SK-N-SH (cell line): Measurements from ENCODE around the gene CCS.

Experiments used
- EP300 ChIP-seq, 2 experiments: IDR thresholded peaks; 2 replicates each; pipeline versions ENCODE4 v1.4.0 to v1.6.1; 2012; ENCODE audit warnings: borderline replicate concordance in 1 of 2, low read depth in 1 of 2, low read length in 1 of 2
- FOSL2 ChIP-seq: IDR thresholded peaks from 2 replicates; pipeline ENCODE4 v1.4.0; 2012; ENCODE audit warnings: low read depth, mild to moderate bottlenecking, moderate library complexity, borderline replicate concordance
- GABPA ChIP-seq: IDR thresholded peaks from 2 replicates; pipeline ENCODE4 v1.4.0; 2012; ENCODE audit warnings: low read depth, mild to moderate bottlenecking
- MEF2A ChIP-seq: IDR thresholded peaks from 2 replicates; pipeline ENCODE4 v1.4.0; 2012; ENCODE audit warnings: low read depth, borderline replicate concordance
- PBX3 ChIP-seq: IDR thresholded peaks from 2 replicates; pipeline ENCODE4; 2012
- POLR2AphosphoS5 ChIP-seq: IDR thresholded peaks from 2 replicates; pipeline ENCODE4 v1.6.1; 2012; ENCODE audit warnings: low read depth, low read length
- TCF12 ChIP-seq: IDR thresholded peaks from 2 replicates; pipeline ENCODE4 v1.4.0; 2012
- YY1 ChIP-seq: IDR thresholded peaks from 2 replicates; pipeline ENCODE4 v1.4.0; 2012; ENCODE audit warnings: low read depth, mild to moderate bottlenecking
- TF ChIP-seq, protein P1 (sequence below): fragments of 200-600 bp; sonication (generic); IDR thresholded peaks from 2 replicates; pipeline ENCODE4 v1.6.1; 2017; ENCODE audit warnings: antibody characterized with exemption, mild to moderate bottlenecking, moderate library complexity
- TF ChIP-seq, protein P2 (sequence below): IDR thresholded peaks from 2 replicates; pipeline ENCODE4 v1.6.1; 2012; ENCODE audit warnings: mild to moderate bottlenecking, low read depth, low read length, moderate library complexity

DNA sequence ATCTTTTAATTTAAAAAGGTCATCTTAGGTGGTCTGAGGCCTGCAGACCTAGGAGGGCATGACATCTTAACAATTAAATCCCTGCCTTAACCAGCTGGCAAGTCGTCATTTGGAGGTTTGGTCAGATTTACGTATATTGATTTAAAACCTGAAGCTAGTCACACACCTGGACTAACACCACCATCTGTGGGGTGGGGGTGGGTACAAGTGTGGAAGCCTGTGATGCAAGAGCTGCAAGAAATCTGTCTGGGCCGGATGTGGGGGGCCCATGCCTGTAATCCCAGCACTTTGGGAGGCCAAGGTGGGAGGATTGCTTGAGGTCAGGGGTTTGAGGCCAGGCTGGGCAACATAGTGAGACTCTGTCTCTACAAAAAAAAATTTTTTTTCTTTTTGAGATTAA is 11.7 kb upstream of the CCS start:
- TF ChIP-seq POLR2AphosphoS5, result no peak
- no peak for TF ChIP-seq MEF2A
- no peak for TF ChIP-seq PBX3
- TF ChIP-seq, protein P1, sequence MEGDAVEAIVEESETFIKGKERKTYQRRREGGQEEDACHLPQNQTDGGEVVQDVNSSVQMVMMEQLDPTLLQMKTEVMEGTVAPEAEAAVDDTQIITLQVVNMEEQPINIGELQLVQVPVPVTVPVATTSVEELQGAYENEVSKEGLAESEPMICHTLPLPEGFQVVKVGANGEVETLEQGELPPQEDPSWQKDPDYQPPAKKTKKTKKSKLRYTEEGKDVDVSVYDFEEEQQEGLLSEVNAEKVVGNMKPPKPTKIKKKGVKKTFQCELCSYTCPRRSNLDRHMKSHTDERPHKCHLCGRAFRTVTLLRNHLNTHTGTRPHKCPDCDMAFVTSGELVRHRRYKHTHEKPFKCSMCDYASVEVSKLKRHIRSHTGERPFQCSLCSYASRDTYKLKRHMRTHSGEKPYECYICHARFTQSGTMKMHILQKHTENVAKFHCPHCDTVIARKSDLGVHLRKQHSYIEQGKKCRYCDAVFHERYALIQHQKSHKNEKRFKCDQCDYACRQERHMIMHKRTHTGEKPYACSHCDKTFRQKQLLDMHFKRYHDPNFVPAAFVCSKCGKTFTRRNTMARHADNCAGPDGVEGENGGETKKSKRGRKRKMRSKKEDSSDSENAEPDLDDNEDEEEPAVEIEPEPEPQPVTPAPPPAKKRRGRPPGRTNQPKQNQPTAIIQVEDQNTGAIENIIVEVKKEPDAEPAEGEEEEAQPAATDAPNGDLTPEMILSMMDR, result no peak
- TF ChIP-seq EP300 (IDR thresholded peaks at IDR 0.05; ENCODE audit: borderline replicate concordance in 1 of 2, low read depth in 1 of 2, low read length in 1 of 2), result no peak
- TF ChIP-seq TCF12, result no peak
- no peak for TF ChIP-seq YY1
- no peak for TF ChIP-seq GABPA
- TF ChIP-seq, protein P2, sequence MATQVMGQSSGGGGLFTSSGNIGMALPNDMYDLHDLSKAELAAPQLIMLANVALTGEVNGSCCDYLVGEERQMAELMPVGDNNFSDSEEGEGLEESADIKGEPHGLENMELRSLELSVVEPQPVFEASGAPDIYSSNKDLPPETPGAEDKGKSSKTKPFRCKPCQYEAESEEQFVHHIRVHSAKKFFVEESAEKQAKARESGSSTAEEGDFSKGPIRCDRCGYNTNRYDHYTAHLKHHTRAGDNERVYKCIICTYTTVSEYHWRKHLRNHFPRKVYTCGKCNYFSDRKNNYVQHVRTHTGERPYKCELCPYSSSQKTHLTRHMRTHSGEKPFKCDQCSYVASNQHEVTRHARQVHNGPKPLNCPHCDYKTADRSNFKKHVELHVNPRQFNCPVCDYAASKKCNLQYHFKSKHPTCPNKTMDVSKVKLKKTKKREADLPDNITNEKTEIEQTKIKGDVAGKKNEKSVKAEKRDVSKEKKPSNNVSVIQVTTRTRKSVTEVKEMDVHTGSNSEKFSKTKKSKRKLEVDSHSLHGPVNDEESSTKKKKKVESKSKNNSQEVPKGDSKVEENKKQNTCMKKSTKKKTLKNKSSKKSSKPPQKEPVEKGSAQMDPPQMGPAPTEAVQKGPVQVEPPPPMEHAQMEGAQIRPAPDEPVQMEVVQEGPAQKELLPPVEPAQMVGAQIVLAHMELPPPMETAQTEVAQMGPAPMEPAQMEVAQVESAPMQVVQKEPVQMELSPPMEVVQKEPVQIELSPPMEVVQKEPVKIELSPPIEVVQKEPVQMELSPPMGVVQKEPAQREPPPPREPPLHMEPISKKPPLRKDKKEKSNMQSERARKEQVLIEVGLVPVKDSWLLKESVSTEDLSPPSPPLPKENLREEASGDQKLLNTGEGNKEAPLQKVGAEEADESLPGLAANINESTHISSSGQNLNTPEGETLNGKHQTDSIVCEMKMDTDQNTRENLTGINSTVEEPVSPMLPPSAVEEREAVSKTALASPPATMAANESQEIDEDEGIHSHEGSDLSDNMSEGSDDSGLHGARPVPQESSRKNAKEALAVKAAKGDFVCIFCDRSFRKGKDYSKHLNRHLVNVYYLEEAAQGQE, result no peak
- no peak for TF ChIP-seq FOSL2
